K562 (cell line): Measurements from ENCODE around the gene N4BP3. TPM values are rescaled to one million over a fixed set of nuclear protein-coding genes. Genes with fewer than 3 reads are reported as not detected.

ENCODE experiments used
- ARID4B ChIP-seq: sonication (generic); formaldehyde crosslinking; IDR thresholded peaks from 2 replicates; pipeline ENCODE4 v1.8.0; 2022; ENCODE audit warnings: mild to moderate bottlenecking, missing genetic modification reagents
- EGR1 ChIP-seq: fragments of 450-650 bp; conservative IDR thresholded peaks from 2 replicates; pipeline ENCODE4 v1.6.1; 2017; ENCODE audit warnings: mild to moderate bottlenecking
- GMEB1 ChIP-seq: fragments of 250-450 bp; sonication (Bioruptor Pico); IDR thresholded peaks from 2 replicates; pipeline ENCODE4 v1.4.0; 2020; ENCODE audit warnings: mild to moderate bottlenecking
- GTF3C2 ChIP-seq: IDR thresholded peaks from 3 replicates; pipeline ENCODE4 v1.6.1; 2011; ENCODE audit warnings: borderline replicate concordance, mild to moderate bottlenecking, moderate library complexity; ENCODE audit not compliant: insufficient read length; ENCODE audit errors: extremely low read depth
- HIVEP1 ChIP-seq: fragments of 250-450 bp; sonication (Bioruptor Pico); IDR thresholded peaks from 2 replicates; pipeline ENCODE4 v1.4.0; 2020; ENCODE audit warnings: mild to moderate bottlenecking
- LEF1 ChIP-seq: fragments of 450-650 bp; IDR thresholded peaks from 2 replicates; pipeline ENCODE4 v1.6.1; 2016; ENCODE audit warnings: mild to moderate bottlenecking
- RBM25 ChIP-seq: fragments of 200-400 bp; formaldehyde crosslinking; IDR thresholded peaks from 2 replicates; pipeline ENCODE4 v1.6.1; 2018; ENCODE audit warnings: low read length, low read depth, moderate library complexity; ENCODE audit not compliant: severe bottlenecking
- RBM34 ChIP-seq: fragments of 200-400 bp; formaldehyde crosslinking; IDR thresholded peaks from 2 replicates; pipeline ENCODE4 v1.6.1; 2018; ENCODE audit warnings: low read length, borderline replicate concordance; ENCODE audit not compliant: insufficient read depth
- RHOXF2B ChIP-seq: fragments of 250-450 bp; sonication (Bioruptor Pico); conservative IDR thresholded peaks from 2 replicates; pipeline ENCODE4 v1.5.1; 2021
- SMAD1 ChIP-seq: fragments of 150-350 bp; IDR thresholded peaks from 2 replicates; pipeline ENCODE4 v1.6.1; 2014; ENCODE audit warnings: low read length, low read depth; ENCODE audit not compliant: partially characterized antibody
- SMAD2 ChIP-seq: fragments of 150-350 bp; IDR thresholded peaks from 2 replicates; pipeline ENCODE4 v1.6.1; 2014; ENCODE audit warnings: low read depth, mild to moderate bottlenecking, low read length
- SMARCA4 ChIP-seq: fragments of 450-650 bp; IDR thresholded peaks from 2 replicates; pipeline ENCODE4 v1.6.1; 2016
- SPI1 ChIP-seq: IDR thresholded peaks from 2 replicates; pipeline ENCODE4 v1.6.1; 2011; ENCODE audit warnings: low read depth, low read length, control low read depth, borderline replicate concordance
- STAT5A ChIP-seq: IDR thresholded peaks from 2 replicates; pipeline ENCODE4 v1.6.1; 2012; ENCODE audit warnings: low read length, inconsistent platforms, borderline replicate concordance
- TCF7 ChIP-seq: sonication (generic); IDR thresholded peaks from 2 replicates; pipeline ENCODE4 v1.6.1; 2016; ENCODE audit warnings: antibody characterized with exemption, borderline replicate concordance
- ZKSCAN1 ChIP-seq: fragments of 150-350 bp; IDR thresholded peaks from 2 replicates; pipeline ENCODE4 v1.6.1; 2016; ENCODE audit warnings: low read depth, low read length
- ZNF143 ChIP-seq: sonication (generic); formaldehyde crosslinking; IDR thresholded peaks from 2 replicates; pipeline ENCODE4 v1.9.0; 2022; ENCODE audit warnings: mild to moderate bottlenecking, missing genetic modification reagents
- ZNF239 ChIP-seq: fragments of 250-450 bp; sonication (Bioruptor Pico); IDR thresholded peaks from 2 replicates; pipeline ENCODE4 v1.4.0; 2020; ENCODE audit warnings: mild to moderate bottlenecking
- ZNF24 ChIP-seq: fragments of 450-650 bp; IDR thresholded peaks from 2 replicates; pipeline ENCODE4 v1.6.1; 2016
- ZNF57 ChIP-seq: fragments of 450-650 bp; formaldehyde crosslinking; IDR thresholded peaks from 2 replicates; pipeline ENCODE4 v1.4.0; 2020; ENCODE audit warnings: mild to moderate bottlenecking, moderate library complexity
- polyA plus RNA-seq, 8 experiments: library from polyadenylated mRNA; depleted of rRNA in 4 of 8; stranded (reverse) in 5 of 8; unstranded in 3 of 8; fragments of >200 nt; fragmentation: Nextera tagmentation in 2 of 8; fragmentation: Illumina TruSeq in 1 of 8; extraction: Ambion mirVana in 2 of 8; extraction: Trizol in 1 of 8; gene quantifications; 2 replicates each; pipeline versions ENCODE4 v1.2.1 to v1.2.3, GENCODE V29; 2011 to 2014; ENCODE audit warnings: inconsistent platforms in 1 of 8, missing spikeins in 1 of 8
- total RNA-seq, 7 experiments: library from RNA; depleted of rRNA in 6 of 7; stranded (reverse); fragments of >200 nt in 6 of 7; fragmentation: Illumina TruSeq in 2 of 7; extraction: Trizol in 2 of 7; gene quantifications; 2 replicates each; pipeline versions ENCODE4 v1.2.1 to v1.2.3, GENCODE V29; 2011 to 2021; ENCODE audit warnings: low replicate concordance in 1 of 7
- TF ChIP-seq, protein P1 (sequence below): sonication (generic); formaldehyde crosslinking; IDR thresholded peaks from 2 replicates; pipeline ENCODE4 v1.9.0; 2022; ENCODE audit warnings: mild to moderate bottlenecking, missing genetic modification reagents

Gene N4BP3
- total and polyA plus RNA-seq, 9 of the 15 experiments (the other 6 are each of a cell fraction or from before 2014, with no cell fraction given): 0.06 to 7.0 (median 2.4) TPM

DNA sequence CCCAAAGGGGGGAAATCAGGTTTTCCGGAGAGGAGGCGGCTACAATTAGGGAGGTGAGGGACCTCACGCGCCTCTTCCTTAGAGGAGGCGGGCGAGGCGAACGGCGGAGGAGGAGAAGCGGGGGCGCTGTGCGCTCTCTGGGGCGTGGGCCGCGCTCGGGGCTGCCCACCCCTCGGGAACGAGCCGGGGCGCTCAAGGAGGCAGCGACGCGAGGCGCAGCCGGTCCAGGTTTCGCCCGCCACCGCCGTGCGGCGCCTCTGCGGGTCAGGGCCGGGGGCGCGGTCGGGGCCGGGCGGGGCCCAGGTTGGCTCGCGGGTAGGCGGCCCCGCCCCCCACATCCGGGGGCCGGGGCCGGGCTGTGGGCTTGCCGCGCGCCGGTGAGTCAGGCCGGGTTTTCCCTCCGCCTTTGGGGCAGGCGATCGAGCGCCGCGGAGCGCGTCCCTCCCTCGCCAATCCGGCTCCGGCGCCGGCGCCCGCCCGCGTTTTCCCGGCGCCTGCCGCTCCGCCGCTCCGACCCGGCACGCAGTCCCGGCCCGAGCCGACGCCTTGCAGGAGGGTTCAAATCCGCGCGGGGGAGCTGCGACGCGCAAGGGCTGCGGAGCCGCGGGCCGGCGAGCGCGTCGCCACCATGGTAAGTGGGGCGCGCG, at the start of gene N4BP3 (continued):
- TF ChIP-seq ARID4B: peak; percentile 89
- TF ChIP-seq SMAD2: no peak
- no peak for TF ChIP-seq RHOXF2B
- TF ChIP-seq ZKSCAN1: peak; percentile 63; the same call in 1 of the 2 replicates
- TF ChIP-seq STAT5A: no peak
- TF ChIP-seq SPI1: no peak
- no peak for TF ChIP-seq ZNF143 (CRISPR knock-in tag)
- TF ChIP-seq ZNF24: 0 out of 2 replicates have a peak, but pooled peaks have one; percentile 51
- peak; percentile 17 for TF ChIP-seq GTF3C2
- TF ChIP-seq SMAD1: peak; percentile 25
- TF ChIP-seq, protein P1, sequence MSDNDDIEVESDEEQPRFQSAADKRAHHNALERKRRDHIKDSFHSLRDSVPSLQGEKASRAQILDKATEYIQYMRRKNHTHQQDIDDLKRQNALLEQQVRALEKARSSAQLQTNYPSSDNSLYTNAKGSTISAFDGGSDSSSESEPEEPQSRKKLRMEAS (CRISPR knock-in tag): peak; percentile 76
- TF ChIP-seq GMEB1 (CRISPR knock-in tag): peak; percentile 90
- TF ChIP-seq RBM34: no peak
- no peak for TF ChIP-seq ZNF57
- TF ChIP-seq HIVEP1: no peak
- TF ChIP-seq ZNF239 (CRISPR knock-in tag): no peak
- TF ChIP-seq LEF1: no peak
- TF ChIP-seq SMARCA4: no peak
- no peak for TF ChIP-seq RBM25
- TF ChIP-seq TCF7: no peak
- peak; percentile 84 for TF ChIP-seq EGR1
